CD4-positive, alpha-beta T cell (primary cell): ENCODE measurements around the gene BABAM2. TPM values are rescaled to one million over a fixed set of nuclear protein-coding genes. Genes with fewer than 3 reads are reported as not detected.

Experiments
- ATAC-seq: fragments of 200-7000 bp; cut with Tn5 transposase; one replicate; pipeline ENCODE4 v1.10.0; 2022; ENCODE audit warnings: mild to moderate bottlenecking; ENCODE audit not compliant: poor library complexity
- CTCF ChIA-PET: fragments of 350-600 bp; sonication (Branson Sonifier 250); formaldehyde crosslinking; loops from one replicate; lab custom pipeline; 2021; ENCODE audit warnings: antibody characterized with exemption, inconsistent platforms; lab: Charles Lee
- POLR2A ChIA-PET: fragments of 350-600 bp; sonication (Branson Sonifier 250); formaldehyde crosslinking; loops from one replicate; lab custom pipeline; 2021; ENCODE audit warnings: antibody characterized with exemption, inconsistent platforms; lab: Charles Lee
- DNase-seq, 14 experiments: peaks; one replicate each; pipeline ENCODE4 v3.0.0-alpha.2; 2013 to 2020; ENCODE audit warnings: mixed read lengths in 2 of 14
- H3K27ac ChIP-seq, 2 donors: one replicate each; pipeline versions ENCODE4 v1.5.1 to v1.7.0; 2013; ENCODE audit warnings: low read length in 2 of 2, low read depth in 1 of 2, mild to moderate bottlenecking in 1 of 2
- H3K27me3 ChIP-seq, 2 experiments: 1 replicate in 1 of 2; 2 replicates in 1 of 2; pipeline versions ENCODE4 v1.6.1 to v1.7.0; 2013; ENCODE audit warnings: low read length in 2 of 2, control low read depth in 1 of 2, mild to moderate bottlenecking in 1 of 2, moderate library complexity in 1 of 2; ENCODE audit not compliant: insufficient read depth in 2 of 2, control insufficient read depth in 1 of 2
- H3K36me3 ChIP-seq: one replicate; pipeline ENCODE4 v1.6.1; 2013; ENCODE audit warnings: low read length, control low read depth; ENCODE audit not compliant: insufficient read depth
- H3K4me1 ChIP-seq: one replicate; pipeline ENCODE4 v1.6.1; 2013; ENCODE audit warnings: low read length, control low read depth; ENCODE audit not compliant: insufficient read depth
- H3K4me3 ChIP-seq: one replicate; pipeline ENCODE4 v1.5.1; 2013; ENCODE audit warnings: mild to moderate bottlenecking, low read length, moderate library complexity
- H3K9me3 ChIP-seq, 2 experiments: 1 replicate in 1 of 2; 2 replicates in 1 of 2; pipeline versions ENCODE4 v1.6.1 to v1.7.0; 2013; ENCODE audit warnings: low read length in 2 of 2, mild to moderate bottlenecking in 2 of 2, control low read depth in 1 of 2, moderate library complexity in 1 of 2; ENCODE audit not compliant: control insufficient read depth in 1 of 2, insufficient read depth in 1 of 2
- H3K27ac Mint-ChIP-seq: one replicate; pipeline ENCODE4 v1.8.0; 2020; ENCODE audit warnings: mixed read lengths
- H3K27me3 Mint-ChIP-seq: one replicate; pipeline ENCODE4 v1.8.0; 2021; ENCODE audit warnings: mixed read lengths
- H3K36me3 Mint-ChIP-seq: one replicate; pipeline ENCODE4 v1.8.0; 2021; ENCODE audit warnings: low read depth, mixed read lengths
- H3K4me1 Mint-ChIP-seq: one replicate; pipeline ENCODE4 v1.8.0; 2021; ENCODE audit warnings: low read depth, mixed read lengths
- H3K4me3 Mint-ChIP-seq: one replicate; pipeline ENCODE4 v1.8.0; 2020; ENCODE audit warnings: mild to moderate bottlenecking, mixed read lengths
- H3K9me3 Mint-ChIP-seq: one replicate; pipeline ENCODE4 v1.8.0; 2020; ENCODE audit warnings: mixed read lengths
- intact Hi-C, 2 experiments: fragments of 100-400 bp; cut with DNase I in 1 of 2; cut with micrococcal nuclease in 1 of 2; formaldehyde crosslinking; loops; one replicate each; pipeline versions ENCODE4 v1.15.1 to v1.9.0; 2023 to 2025; cut with DNase I, micrococcal nuclease
- total RNA-seq, 174 experiments: library from RNA in 2 of 174; stranded (reverse) in 2 of 174; gene quantifications; one replicate each; pipeline ENCODE4 v1.2.3 and lab custom pipeline; 2021 to 2026
- TF ChIP-seq, protein P1 (sequence below): fragments of 200-600 bp; IDR thresholded peaks from one replicate; pipeline ENCODE4 v1.8.0; 2022; ENCODE audit warnings: antibody characterized with exemption, mild to moderate bottlenecking

BABAM2 gene
- total RNA-seq, 2 experiments from 2014 or later: 29.2 to 32.8 TPM

DNA sequence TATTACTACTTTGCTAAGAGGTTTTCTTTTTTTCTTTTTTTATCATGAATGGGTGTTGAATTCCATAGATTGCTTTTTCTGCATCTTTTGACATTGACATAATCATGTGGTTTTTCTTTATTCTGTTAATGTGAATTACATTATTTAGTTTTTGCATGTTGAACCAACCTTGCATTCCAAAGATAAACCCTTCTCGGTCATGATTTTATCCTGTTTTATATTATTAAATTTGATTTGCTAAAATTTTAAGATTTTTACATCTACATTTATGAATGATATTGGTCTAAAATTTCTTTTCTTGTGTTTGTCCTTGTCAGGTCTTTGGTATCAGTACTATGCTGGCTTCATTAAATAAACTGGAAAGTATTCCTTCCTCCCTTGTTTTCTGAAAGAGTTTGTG is 414.7 kb downstream of the BABAM2 start:
- intact Hi-C loops: no loop called here
- peaks cover 5 to 9% of the 10 kb centered on the region in 2 experiments for H3K9me3 ChIP-seq
- H3K4me3 Mint-ChIP-seq: no peak overlapping the region
- ChIA-PET POLR2A (no interaction called here), CTCF (no interaction called here)
- H3K4me3 ChIP-seq: no peak overlapping the region
- no peaks in the 10 kb centered on the region for H3K4me1 ChIP-seq
- TF ChIP-seq, protein P1, sequence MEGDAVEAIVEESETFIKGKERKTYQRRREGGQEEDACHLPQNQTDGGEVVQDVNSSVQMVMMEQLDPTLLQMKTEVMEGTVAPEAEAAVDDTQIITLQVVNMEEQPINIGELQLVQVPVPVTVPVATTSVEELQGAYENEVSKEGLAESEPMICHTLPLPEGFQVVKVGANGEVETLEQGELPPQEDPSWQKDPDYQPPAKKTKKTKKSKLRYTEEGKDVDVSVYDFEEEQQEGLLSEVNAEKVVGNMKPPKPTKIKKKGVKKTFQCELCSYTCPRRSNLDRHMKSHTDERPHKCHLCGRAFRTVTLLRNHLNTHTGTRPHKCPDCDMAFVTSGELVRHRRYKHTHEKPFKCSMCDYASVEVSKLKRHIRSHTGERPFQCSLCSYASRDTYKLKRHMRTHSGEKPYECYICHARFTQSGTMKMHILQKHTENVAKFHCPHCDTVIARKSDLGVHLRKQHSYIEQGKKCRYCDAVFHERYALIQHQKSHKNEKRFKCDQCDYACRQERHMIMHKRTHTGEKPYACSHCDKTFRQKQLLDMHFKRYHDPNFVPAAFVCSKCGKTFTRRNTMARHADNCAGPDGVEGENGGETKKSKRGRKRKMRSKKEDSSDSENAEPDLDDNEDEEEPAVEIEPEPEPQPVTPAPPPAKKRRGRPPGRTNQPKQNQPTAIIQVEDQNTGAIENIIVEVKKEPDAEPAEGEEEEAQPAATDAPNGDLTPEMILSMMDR: no peak
- ATAC-seq (no peak), DNase-seq (no peak)
- no peaks in the 10 kb centered on the region for H3K27me3 ChIP-seq
- H3K27me3 Mint-ChIP-seq: no peaks in the 10 kb centered on the region
- peaks cover 6% of the 10 kb centered on the region for H3K36me3 ChIP-seq
- no peak overlapping the region for H3K27ac ChIP-seq
- no peaks in the 10 kb centered on the region for H3K4me1 Mint-ChIP-seq
- H3K36me3 Mint-ChIP-seq: peaks cover 55% of the 10 kb centered on the region
- peaks cover 2% of the 10 kb centered on the region for H3K9me3 Mint-ChIP-seq
- no peak overlapping the region for H3K27ac Mint-ChIP-seq

- intact Hi-C loops: no loop called here
- Mint-ChIP-seq H3K27me3 (no peaks in the 10 kb centered on the region), H3K9me3 (no peaks in the 10 kb centered on the region), H3K36me3 (peaks cover 31% of the 10 kb centered on the region), H3K4me1 (no peaks in the 10 kb centered on the region), H3K4me3 (no peak overlapping the region), H3K27ac (no peak overlapping the region)
- Histone ChIP-seq H3K36me3 (peaks cover 6% of the 10 kb centered on the region), H3K27me3 (no peaks in the 10 kb centered on the region), H3K27ac (no peak overlapping the region), H3K9me3 (no peaks in the 10 kb centered on the region), H3K4me1 (no peaks in the 10 kb centered on the region), H3K4me3 (no peak overlapping the region)
- ATAC-seq (no peak), DNase-seq (no peak)
- TF ChIP-seq, protein P1: no peak
- ChIA-PET CTCF (no interaction called here), POLR2A (no interaction called here)
Observed at GRCh38 chr2:28310107-28310506, 419.6 kb downstream of the BABAM2 start.

- no peaks in the 10 kb centered on the region for H3K27me3 Mint-ChIP-seq
- H3K4me1 Mint-ChIP-seq: no peaks in the 10 kb centered on the region
- H3K27ac Mint-ChIP-seq: no peak overlapping the region
- H3K27ac ChIP-seq: no peak overlapping the region
- no peaks in the 10 kb centered on the region for H3K9me3 Mint-ChIP-seq
- H3K4me3 Mint-ChIP-seq: no peak overlapping the region
- TF ChIP-seq, protein P1: no peak
- DNase-seq (no peak), ATAC-seq (no peak)
- no peaks in the 10 kb centered on the region for H3K9me3 ChIP-seq
- ChIA-PET POLR2A (no interaction called here), CTCF (no interaction called here)
- no peak overlapping the region for H3K4me3 ChIP-seq
- H3K27me3 ChIP-seq: no peaks in the 10 kb centered on the region
- H3K36me3 ChIP-seq: peaks cover 6% of the 10 kb centered on the region
- peaks cover 25% of the 10 kb centered on the region for H3K36me3 Mint-ChIP-seq
- intact Hi-C loops: no loop called here
- no peaks in the 10 kb centered on the region for H3K4me1 ChIP-seq
Observed at GRCh38 chr2:28311660-28312249, 421.2 kb downstream of the BABAM2 start.
